Panc1 (cell line): ENCODE data around the gene NFAT5. TPM values are rescaled to one million over a fixed set of nuclear protein-coding genes. Genes with fewer than 3 reads are reported as not detected.

Experiments
- ATAC-seq: fragments of 200-7000 bp; cut with Tn5 transposase; 2 replicates; pipeline ENCODE4 v1.9.1; 2020; ENCODE audit warnings: mild to moderate bottlenecking, moderate library complexity
- BruUV-seq: library from RNA; stranded (reverse); fragments of 400-500 nt; replicated peaks from 2 replicates; lab custom pipeline; 2021; lab: Mats Ljungman, UMichigan
- CTCF ChIA-PET: fragments of 300-600 bp; sonication (Branson Sonifier 250); formaldehyde crosslinking; loops from one replicate; lab custom pipeline; 2022; ENCODE audit warnings: antibody characterized with exemption; lab: Charles Lee
- POLR2A ChIA-PET: fragments of 300-600 bp; sonication (Branson Sonifier 250); formaldehyde crosslinking; loops from one replicate; lab custom pipeline; 2022; ENCODE audit warnings: antibody characterized with exemption; lab: Charles Lee
- DNase-seq: peaks from one replicate; pipeline ENCODE4 v3.0.0-alpha.2; 2010; ENCODE audit warnings: low read depth, low spot score
- H3K27ac ChIP-seq: 2 replicates; pipeline ENCODE4 v1.5.1; 2011; ENCODE audit warnings: mild to moderate bottlenecking, low read length, inconsistent platforms
- H3K27me3 ChIP-seq: fragments of 200-500 bp; sonication (Bioruptor generic); 2 replicates; pipeline ENCODE4 v1.6.0; 2014; ENCODE audit warnings: low read length, inconsistent platforms; ENCODE audit not compliant: control insufficient read depth, insufficient read depth
- H3K36me3 ChIP-seq: fragments of 200-500 bp; sonication (Bioruptor generic); 2 replicates; pipeline ENCODE4 v1.5.1; 2014; ENCODE audit warnings: inconsistent platforms, mild to moderate bottlenecking, low read length, moderate library complexity; ENCODE audit not compliant: control insufficient read depth, insufficient read depth
- H3K4me1 ChIP-seq: 2 replicates; pipeline ENCODE4 v1.5.1; 2011; ENCODE audit warnings: inconsistent platforms, mild to moderate bottlenecking, low read length, moderate library complexity; ENCODE audit not compliant: control insufficient read depth, insufficient read depth
- H3K4me3 ChIP-seq, 2 experiments: 2 replicates each; pipeline ENCODE4 v1.5.1; 2011 to 2012; ENCODE audit warnings: low read depth in 2 of 2, low read length in 2 of 2, mild to moderate bottlenecking in 2 of 2, inconsistent platforms in 1 of 2, moderate library complexity in 1 of 2
- H3K9me3 ChIP-seq: fragments of 200-500 bp; sonication (Bioruptor generic); 2 replicates; pipeline ENCODE4 v1.5.1; 2014; ENCODE audit warnings: low read depth, mild to moderate bottlenecking, inconsistent platforms, low read length, moderate library complexity; ENCODE audit not compliant: control insufficient read depth, insufficient read depth
- CTCF ChIP-seq: fragments of 450-650 bp; IDR thresholded peaks from 2 replicates; pipeline ENCODE4 v1.5.1; 2017; ENCODE audit warnings: mild to moderate bottlenecking
- POLR2AphosphoS5 ChIP-seq: IDR thresholded peaks from 2 replicates; pipeline ENCODE4 v1.6.1; 2012; ENCODE audit warnings: mild to moderate bottlenecking, low read depth, low read length, moderate library complexity
- REST ChIP-seq, 2 experiments: IDR thresholded peaks; 2 replicates each; pipeline ENCODE4 v1.6.1; 2011 to 2012; ENCODE audit warnings: low read depth in 2 of 2, control low read depth in 1 of 2, low read length in 1 of 2, mild to moderate bottlenecking in 1 of 2, moderate library complexity in 1 of 2; ENCODE audit not compliant: insufficient read depth in 1 of 2
- SIN3A ChIP-seq: IDR thresholded peaks from 2 replicates; pipeline ENCODE4 v1.6.1; 2012; ENCODE audit warnings: low read depth, mild to moderate bottlenecking, low read length, moderate library complexity, borderline replicate concordance; ENCODE audit not compliant: insufficient read depth
- TCF7L2 ChIP-seq: IDR thresholded peaks from 2 replicates; pipeline ENCODE4 v1.6.1; 2011; ENCODE audit warnings: mild to moderate bottlenecking, low read depth, low read length, inconsistent platforms
- in situ Hi-C: cut with HindIII; loops from 2 replicates; pipeline ENCODE4 v1.10.0; 2016; ENCODE audit warnings: low sequenced_read_pairs, low pct_unique_long_range_greater_than_20kb
- intact Hi-C: fragments of 100-400 bp; cut with micrococcal nuclease; formaldehyde crosslinking; loops from one replicate; pipeline ENCODE4 v1.10.0; 2022; ENCODE audit not compliant: unreplicated experiment
- total RNA-seq: library from RNA; stranded (reverse); gene quantifications from one replicate; pipeline ENCODE4 v1.2.1, GENCODE V29; 2021; ENCODE audit not compliant: unreplicated experiment

Gene NFAT5
- total RNA-seq, 1 experiment from 2014 or later: 57.0 TPM

DNA sequence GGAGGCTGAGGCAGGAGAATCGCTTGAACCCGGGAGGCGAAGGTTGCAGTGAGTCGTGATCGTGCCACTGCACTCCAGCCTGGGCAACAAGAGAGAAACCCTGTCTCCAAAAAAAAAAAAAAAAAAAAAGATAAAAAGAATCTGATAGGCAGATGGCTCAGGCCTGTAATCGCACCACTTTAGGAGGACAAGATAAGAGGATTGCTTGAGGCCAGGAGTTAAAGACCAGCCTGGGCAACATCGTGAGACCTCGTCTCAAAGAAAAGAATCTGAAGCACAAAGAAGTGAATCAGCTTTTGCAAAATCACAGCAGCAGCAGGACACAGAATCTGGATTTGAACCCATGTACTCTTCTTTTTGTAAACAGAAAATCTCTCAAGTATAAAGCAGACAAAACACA, 181.3 kb downstream of the NFAT5 start:
- ChIA-PET POLR2A (no interaction called here), CTCF (no interaction called here)
- BruUV-seq: no TSS peak
- ATAC-seq: no peak
- no peak overlapping the region for H3K27ac ChIP-seq
- TF ChIP-seq POLR2AphosphoS5 (no peak), SIN3A (no peak), REST (IDR thresholded peaks at IDR 0.05; ENCODE audit: insufficient read depth in 1 of 2, low read depth in 2 of 2, low read length in 1 of 2) (no peak), TCF7L2 (no peak), CTCF (no peak)
- no peak overlapping the region for H3K4me3 ChIP-seq
- H3K27me3 ChIP-seq: no peaks in the 10 kb centered on the region
- intact Hi-C loops (no loop called here), in situ Hi-C loops (no loop called here)
- no peaks in the 10 kb centered on the region for H3K4me1 ChIP-seq
- DNase-seq: no peak
- no peaks in the 10 kb centered on the region for H3K9me3 ChIP-seq
- H3K36me3 ChIP-seq: peaks cover 23% of the 10 kb centered on the region

DNA sequence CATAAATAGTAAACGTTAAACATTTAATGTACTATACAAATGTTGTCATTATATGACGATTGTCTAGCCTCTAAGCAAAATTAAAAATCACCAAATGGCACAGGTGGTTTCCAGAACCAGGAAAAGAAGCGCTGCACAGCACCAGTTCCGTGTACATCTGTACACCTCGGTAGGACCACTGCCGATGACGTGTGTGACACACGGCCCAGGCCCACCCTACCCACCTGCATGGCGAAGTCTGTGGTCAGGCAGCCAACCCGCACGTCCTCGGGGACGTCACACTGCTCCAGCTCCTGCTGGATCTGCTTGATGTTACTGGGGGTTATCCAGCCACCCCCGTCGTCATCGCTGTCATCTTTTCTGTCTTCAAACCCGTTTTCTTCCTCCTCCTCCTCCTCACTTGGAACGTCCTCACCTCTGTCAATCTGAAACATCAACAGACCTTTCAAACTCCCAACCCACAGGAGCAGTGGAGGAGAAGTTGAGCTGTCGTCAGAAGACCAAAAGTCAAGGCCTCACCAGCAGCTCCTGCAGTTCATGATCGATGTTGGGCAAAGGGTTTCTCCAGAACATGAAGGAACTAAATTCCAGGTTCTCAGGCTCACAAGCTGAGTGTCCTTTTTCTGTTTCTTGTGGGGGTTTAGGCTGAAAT, 183.1 kb downstream of the NFAT5 start:
- TF ChIP-seq REST (IDR thresholded peaks at IDR 0.05; ENCODE audit: insufficient read depth in 1 of 2, low read depth in 2 of 2, low read length in 1 of 2): no peak
- no peak for TF ChIP-seq TCF7L2
- no peaks in the 10 kb centered on the region for H3K9me3 ChIP-seq
- no TSS peak for BruUV-seq
- CTCF ChIA-PET: no interaction called here
- POLR2A ChIA-PET: no interaction called here
- H3K27ac ChIP-seq: no peak overlapping the region
- DNase-seq (no peak), ATAC-seq (no peak)
- intact Hi-C loops: no loop called here
- no peak overlapping the region for H3K4me3 ChIP-seq
- 0 out of 2 replicates have a peak, but pooled peaks cover 3% of the 10 kb centered on the region for H3K4me1 ChIP-seq
- in situ Hi-C loops: no loop called here
- H3K27me3 ChIP-seq: no peaks in the 10 kb centered on the region
- H3K36me3 ChIP-seq: peaks cover 17% of the 10 kb centered on the region
